Jurkat, Clone E6-1 (cell line): ENCODE results near the gene TSACC.
"Not testable (repeated sequence)": the region's sequence is repeated elsewhere in the genome, so short reads cannot be mapped to it uniquely, and the experiment has no call there.

Experiments used
- DNase-seq: peaks from one replicate; pipeline ENCODE4 v3.0.0-alpha.2; 2011; ENCODE audit warnings: low read depth, low spot score
- H3K4me3 ChIP-seq: 2 replicates; pipeline ENCODE4 v1.5.1; 2011; ENCODE audit warnings: mild to moderate bottlenecking, low read length, control low read depth, moderate library complexity

Gene TSACC

DNA sequence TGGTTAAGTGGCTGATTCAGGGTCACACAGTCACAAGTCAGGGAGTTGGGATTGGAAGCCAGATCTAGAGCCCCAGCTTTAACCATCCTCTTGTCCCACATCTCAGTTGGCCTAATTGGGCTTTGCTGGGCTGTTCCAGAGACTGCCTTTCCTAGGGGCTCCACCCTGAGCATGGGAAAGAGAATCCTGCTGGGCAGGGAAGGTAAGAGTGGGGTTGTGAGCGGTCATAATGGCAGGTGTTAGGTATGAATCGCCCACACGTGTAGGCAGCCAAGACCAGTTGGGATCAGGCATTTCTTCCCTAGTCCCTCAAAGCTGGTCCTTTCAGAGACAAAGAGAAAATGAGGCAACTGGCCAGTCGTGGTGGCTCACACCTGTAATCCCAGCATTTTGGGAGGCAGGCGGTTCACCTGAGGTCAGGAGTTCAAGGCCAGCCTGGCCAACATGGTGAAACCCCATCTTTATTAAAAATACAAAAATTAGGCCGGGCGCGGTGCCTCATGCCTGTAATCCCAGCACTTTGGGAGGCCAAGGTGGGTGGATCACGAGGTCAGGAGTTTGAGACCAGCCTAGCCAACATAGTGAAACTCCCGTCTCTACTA is 31.5 kb downstream of the TSACC start:
- H3K4me3 ChIP-seq, DNase-seq: not testable (repeated sequence)

GRCh38 chr1:156371553-156372264 is 33.4 kb downstream of the TSACC start:
- no peak overlapping the region for H3K4me3 ChIP-seq
- no peak for DNase-seq

GRCh38 chr1:156372265-156372586 is 33.9 kb downstream of the TSACC start:
- DNase-seq: no peak
- H3K4me3 ChIP-seq: no peak overlapping the region

GRCh38 chr1:156372876-156373275 is 34.5 kb downstream of the TSACC start:
- no peak for DNase-seq
- H3K4me3 ChIP-seq: no peak overlapping the region

- no peak for DNase-seq
These were observed 35.2 kb downstream of the TSACC start for GRCh38 chr1:156373546-156373945.

GRCh38 chr1:156376146-156376545 is 37.8 kb downstream of the TSACC start:
- H3K4me3 ChIP-seq: no peak overlapping the region
- no peak for DNase-seq

More at GRCh38 chr1:156373546-156373945, 35.2 kb downstream of the TSACC start:
- H3K4me3 ChIP-seq: no peak overlapping the region

GRCh38 chr1:156376958-156377919 is 38.9 kb downstream of the TSACC start:
- no peak overlapping the region for H3K4me3 ChIP-seq

GRCh38 chr1:156378557-156378956 is 40.2 kb downstream of the TSACC start:
- no peak overlapping the region for H3K4me3 ChIP-seq
- no peak for DNase-seq

More at GRCh38 chr1:156376958-156377919, 38.9 kb downstream of the TSACC start:
- DNase-seq: no peak

DNA sequence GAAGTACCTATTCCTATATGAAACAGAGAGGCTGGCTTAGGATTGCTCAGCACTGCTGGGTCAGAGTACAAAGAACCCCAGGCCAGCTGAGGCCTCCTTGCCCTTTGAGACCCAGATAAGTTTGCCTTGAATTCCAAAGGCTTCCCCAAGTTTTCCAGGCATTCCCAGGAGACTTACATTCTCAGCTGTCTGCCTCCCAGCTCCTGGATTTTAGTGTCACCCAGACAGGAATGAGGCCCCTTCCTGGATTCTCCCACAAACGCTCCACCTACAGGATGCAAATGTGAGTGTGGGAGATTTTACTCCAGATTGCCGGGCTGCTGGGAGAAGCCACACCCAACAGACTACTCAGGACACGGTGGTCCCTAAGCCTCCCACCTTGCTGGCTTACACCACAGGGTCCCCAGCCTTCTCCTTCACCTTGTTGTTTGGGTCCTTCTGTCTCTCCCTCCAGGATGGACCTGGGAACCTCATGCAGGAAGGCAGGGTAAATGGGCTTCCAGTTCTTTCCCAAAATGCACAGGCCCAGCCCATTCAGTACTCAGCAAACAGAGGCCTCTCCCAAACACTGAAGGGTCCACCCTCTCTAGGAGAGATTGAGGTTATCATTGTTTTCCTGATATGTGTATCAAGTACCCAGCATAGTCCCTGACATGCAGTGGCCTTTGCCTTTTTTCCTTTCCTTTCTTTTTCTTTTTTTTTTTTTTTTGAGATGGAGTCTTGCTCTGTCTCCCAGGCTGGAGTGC is 41.3 kb downstream of the TSACC start:
- no peak overlapping the region for H3K4me3 ChIP-seq
- no peak for DNase-seq

GRCh38 chr1:156382561-156382960 is 44.2 kb downstream of the TSACC start:
- no peak overlapping the region for H3K4me3 ChIP-seq
- DNase-seq: no peak

DNA sequence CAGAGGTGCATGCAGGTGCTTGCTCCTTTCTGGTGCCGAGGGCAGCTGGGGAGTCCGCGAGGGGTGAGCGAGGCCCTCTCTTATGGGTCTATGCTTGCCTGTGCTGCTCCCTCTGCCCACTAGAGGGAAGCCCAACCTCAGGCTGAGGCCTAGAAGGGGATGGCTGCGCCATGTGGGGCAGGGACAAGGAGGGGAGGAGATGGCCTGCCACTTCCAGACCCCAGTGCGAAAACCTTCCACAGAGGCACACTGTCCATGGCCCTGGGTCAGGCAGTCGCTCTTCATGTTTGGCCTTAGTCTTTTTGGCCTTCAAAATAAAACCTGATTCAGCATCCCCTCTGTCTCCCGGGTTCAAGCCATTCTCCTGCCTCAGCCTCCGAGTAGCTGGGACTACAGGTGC is 44.7 kb downstream of the TSACC start:
- no peak overlapping the region for H3K4me3 ChIP-seq
- peak; percentile 63 for DNase-seq

- DNase-seq: no peak
- H3K4me3 ChIP-seq: no peak overlapping the region
These were observed 45.7 kb downstream of the TSACC start for GRCh38 chr1:156384007-156384406.

DNA sequence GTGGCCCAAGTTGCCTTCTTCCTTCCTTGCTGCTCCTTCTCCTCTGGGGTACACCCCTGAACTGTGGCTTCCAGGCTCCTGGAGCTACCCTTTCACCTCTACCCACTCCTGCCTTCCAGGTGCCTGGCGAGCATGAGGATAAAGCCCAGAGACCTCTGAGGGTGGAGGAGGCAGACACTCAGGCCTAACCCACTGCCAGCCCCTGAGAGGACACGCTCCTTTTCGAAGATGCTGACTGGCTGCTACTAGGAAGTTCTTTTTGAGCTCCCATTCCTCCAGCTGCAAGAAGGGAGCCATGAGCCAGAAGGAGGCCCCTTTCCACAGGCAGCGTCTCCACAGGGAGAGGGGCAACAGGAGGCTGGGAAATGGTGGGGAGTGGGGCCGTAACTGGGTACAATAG is 46.3 kb downstream of the TSACC start:
- no peak overlapping the region for H3K4me3 ChIP-seq
- no peak for DNase-seq

GRCh38 chr1:156385534-156386031 is 47.3 kb downstream of the TSACC start:
- H3K4me3 ChIP-seq: no peak overlapping the region; the same call in 1 of the 2 replicates
- DNase-seq: peak; percentile 87

DNA sequence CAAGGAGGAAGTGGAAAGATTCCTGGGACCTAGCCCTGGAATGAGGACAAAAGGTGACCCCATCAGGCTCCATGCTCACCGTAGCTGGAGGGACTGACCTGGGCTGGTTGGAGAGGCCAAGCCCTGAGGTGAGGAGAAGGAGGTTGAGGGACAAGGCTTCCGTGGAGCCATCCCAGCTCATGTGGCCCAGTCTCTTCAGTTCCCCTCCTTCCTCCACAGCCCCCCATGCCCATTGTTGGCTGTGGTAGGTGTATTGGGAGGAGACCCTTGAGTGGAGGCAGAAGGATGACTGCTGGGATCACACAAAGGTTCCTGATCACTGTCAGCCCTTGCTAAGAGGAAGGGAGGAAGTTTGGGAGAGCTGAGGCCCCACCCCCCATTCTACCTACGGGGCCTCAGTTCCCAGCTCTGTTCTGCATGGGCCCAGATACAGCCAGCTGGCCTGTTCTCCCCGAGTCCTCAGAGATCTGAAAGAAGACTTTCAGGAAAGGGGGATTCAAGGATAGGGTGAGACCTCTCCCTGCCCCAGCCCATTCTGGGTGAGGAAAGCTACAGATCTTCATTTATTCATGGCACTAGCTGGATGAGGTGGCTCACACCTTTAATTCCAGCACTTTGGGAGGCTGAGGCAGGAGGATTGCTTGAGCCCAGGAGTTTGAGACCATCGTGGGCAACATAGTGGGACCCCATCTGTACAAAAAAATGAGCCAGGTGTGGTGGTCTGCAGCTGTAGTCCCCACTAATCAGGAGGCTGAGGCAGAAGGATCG is 48.0 kb downstream of the TSACC start:
- H3K4me3 ChIP-seq: no peak overlapping the region
- no peak for DNase-seq

- H3K4me3 ChIP-seq: no peak overlapping the region
- no peak for DNase-seq
These were observed 48.9 kb downstream of the TSACC start for GRCh38 chr1:156386949-156387869.

DNA sequence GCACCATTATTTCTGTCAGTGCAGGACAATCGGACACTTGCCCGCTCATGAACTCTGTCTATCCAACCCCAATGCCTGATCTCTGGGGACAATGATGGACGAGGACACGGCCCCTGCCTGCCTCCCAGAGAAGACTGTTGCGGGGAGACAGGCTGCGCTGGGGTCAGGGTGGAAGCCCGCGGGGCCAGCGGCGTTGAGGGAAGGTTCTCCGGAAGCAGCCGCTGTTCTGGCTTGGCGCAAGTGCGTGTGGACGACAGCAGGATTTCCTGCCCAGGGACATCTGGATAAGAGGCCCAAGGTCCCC is 49.5 kb downstream of the TSACC start:
- no peak for DNase-seq
- no peak overlapping the region for H3K4me3 ChIP-seq
